ENCODE results near the gene SLC7A6OS. TPM values are rescaled to one million over a fixed set of nuclear protein-coding genes. Genes with fewer than 3 reads are reported as not detected.
A peak's percentile ranks its signal among the peaks of the same experiment; 100 is the strongest.

The SLC7A6OS gene
- total and polyA plus RNA-seq, 4 experiments from 2014 or later, result 22.4 to 55.8 (median 38.6) TPM

DNA sequence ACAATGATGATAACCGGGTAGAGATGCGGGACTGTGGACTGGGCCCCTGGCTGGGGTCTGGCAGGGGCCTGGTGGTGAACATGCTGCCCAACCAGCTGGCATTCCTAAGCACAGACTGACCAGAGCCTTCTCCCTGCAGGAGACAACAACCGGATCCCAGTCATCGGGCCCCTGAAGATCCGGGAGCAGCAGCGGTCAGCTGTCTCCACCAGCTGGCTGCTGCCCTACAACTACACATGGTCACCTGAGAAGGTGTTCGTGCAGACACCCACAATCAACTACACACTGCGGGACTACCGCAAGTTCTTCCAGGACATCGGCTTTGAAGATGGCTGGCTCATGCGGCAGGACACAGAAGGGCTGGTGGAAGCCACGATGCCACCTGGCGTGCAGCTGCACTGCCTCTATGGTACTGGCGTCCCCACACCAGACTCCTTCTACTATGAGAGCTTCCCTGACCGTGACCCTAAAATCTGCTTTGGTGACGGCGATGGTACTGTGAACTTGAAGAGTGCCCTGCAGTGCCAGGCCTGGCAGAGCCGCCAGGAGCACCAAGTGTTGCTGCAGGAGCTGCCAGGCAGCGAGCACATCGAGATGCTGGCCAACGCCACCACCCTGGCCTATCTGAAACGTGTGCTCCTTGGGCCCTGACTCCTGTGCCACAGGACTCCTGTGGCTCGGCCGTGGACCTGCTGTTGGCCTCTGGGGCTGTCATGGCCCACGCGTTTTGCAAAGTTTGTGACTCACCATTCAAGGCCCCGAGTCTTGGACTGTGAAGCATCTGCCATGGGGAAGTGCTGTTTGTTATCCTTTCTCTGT is 51.5 kb downstream of the SLC7A6OS start:
- Mint-ChIP-seq H3K27me3 (no peaks in the 10 kb centered on the region), H3K4me3 (no peak overlapping the region), H3K27ac (peak overlapping the region in 1 of 7 donors; percentile 22), H3K9me3 (peaks cover 0 to 5% (median 0%) of the 10 kb centered on the region in 8 donors), H3K4me1 (peaks cover 11 to 28% (median 17%) of the 10 kb centered on the region in 4 donors), H3K36me3 (peaks cover 15 to 37% of the 10 kb centered on the region in 2 donors)
- Histone ChIP-seq H3K27ac (ENCODE audit: low read depth, low read length) (no peak overlapping the region), H3K27me3 (ENCODE audit: insufficient read depth, low read length) (no peaks in the 10 kb centered on the region), H3K4me3 (ENCODE audit: low read length in 2 of 2) (no peak overlapping the region), H3K36me3 (ENCODE audit: insufficient read depth, low read length) (peaks cover 19% of the 10 kb centered on the region), H3K4me1 (ENCODE audit: insufficient read depth, low read length) (peaks cover 19% of the 10 kb centered on the region), H3K9me3 (ENCODE audit: control insufficient read depth in 1 of 2, low read length in 2 of 2) (no peaks in the 10 kb centered on the region)
- intact Hi-C loops (cut with micrococcal nuclease), result no loop called here
- no peak for DNase-seq
- CTCF ChIA-PET (ENCODE audit: partially characterized antibody), result interaction anchor here (1.2 to 25.3 kb wide), 6 partner anchors 33 to 97 kb away, joined by 3 to 680 read pairs (median 13); partner anchors contain the start of genes PRMT7 and SLC7A6OS
- POLR2A ChIA-PET (ENCODE audit: partially characterized antibody), result interaction anchor here (6.2 to 44.5 kb wide), 2 partner anchors 36 to 69 kb away, joined by 70 to 1508 read pairs; partner anchors contain the start of genes PRMT7 and SLC7A6OS

DNA sequence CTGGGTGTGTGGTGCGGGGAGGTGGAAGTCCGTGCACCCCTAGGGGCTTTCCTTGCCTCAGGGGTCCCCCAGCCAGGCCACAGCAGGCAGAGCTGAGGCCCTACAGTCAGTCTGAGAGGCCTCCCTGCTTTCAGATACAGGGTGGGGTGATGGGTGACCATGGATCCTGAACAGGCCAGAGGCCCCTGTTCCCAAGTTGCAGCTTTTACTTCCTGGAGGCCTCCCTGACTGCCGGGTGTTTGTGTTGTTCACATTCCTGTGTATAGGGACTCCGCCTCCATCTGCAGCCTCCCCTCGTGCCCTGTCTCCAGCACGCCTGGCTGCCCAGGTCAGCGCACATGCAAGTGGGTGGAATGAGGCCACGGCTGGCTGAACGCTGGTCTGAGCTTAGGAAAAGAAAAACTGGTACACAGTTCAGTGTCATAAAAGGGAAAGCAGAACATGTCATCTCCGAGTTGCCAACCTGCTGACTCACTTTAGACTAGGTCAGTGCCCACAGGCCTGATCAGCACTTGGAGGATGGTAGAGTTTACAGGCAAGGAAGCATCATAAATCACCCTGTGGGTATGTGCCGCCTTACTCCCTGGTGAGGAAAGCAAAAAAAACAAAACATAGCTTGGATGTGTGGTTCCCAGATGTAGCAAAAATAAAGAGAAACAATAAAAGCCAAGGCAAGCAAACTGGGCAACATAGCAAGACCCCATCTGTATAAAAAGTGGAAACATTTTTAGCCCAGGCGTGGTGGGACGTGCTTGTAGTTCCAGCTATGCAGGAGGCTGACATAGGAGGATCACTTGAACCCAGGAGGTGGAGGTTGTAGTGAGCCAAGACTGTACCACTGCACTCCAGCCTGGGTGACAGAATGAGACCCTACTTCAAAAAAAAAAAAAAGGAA is 52.6 kb downstream of the SLC7A6OS start:
- Histone ChIP-seq H3K4me3 (ENCODE audit: low read length in 2 of 2) (no peak overlapping the region), H3K36me3 (ENCODE audit: insufficient read depth, low read length) (peaks cover 19% of the 10 kb centered on the region), H3K27ac (ENCODE audit: low read depth, low read length) (no peak overlapping the region), H3K9me3 (ENCODE audit: control insufficient read depth in 1 of 2, low read length in 2 of 2) (no peaks in the 10 kb centered on the region), H3K27me3 (ENCODE audit: insufficient read depth, low read length) (no peaks in the 10 kb centered on the region), H3K4me1 (ENCODE audit: insufficient read depth, low read length) (peaks cover 10% of the 10 kb centered on the region)
- Mint-ChIP-seq H3K27me3 (no peaks in the 10 kb centered on the region), H3K4me1 (peaks cover 8 to 19% (median 9%) of the 10 kb centered on the region in 4 donors), H3K4me3 (no peak overlapping the region), H3K9me3 (peaks cover 0 to 3% (median 0%) of the 10 kb centered on the region in 8 donors), H3K36me3 (peaks cover 15 to 36% of the 10 kb centered on the region in 2 donors), H3K27ac (peak overlapping the region in 4 of 7 donors; percentile 12 to 86 (median 49))
- DNase-seq, result no peak
- intact Hi-C loops (cut with micrococcal nuclease), result no loop called here
- ChIA-PET POLR2A (ENCODE audit: partially characterized antibody) (interaction anchor here (1.0 to 44.5 kb wide), 3 partner anchors 14 to 69 kb away, joined by 3 to 1508 read pairs (median 3); partner anchors contain the start of genes PRMT7 and SLC7A6OS), CTCF (ENCODE audit: partially characterized antibody) (interaction anchor here (0.6 to 25.3 kb wide), 6 partner anchors 8 to 138 kb away, joined by 3 to 680 read pairs (median 8); partner anchors contain the start of genes PRMT7 and SLC7A6OS)

DNA sequence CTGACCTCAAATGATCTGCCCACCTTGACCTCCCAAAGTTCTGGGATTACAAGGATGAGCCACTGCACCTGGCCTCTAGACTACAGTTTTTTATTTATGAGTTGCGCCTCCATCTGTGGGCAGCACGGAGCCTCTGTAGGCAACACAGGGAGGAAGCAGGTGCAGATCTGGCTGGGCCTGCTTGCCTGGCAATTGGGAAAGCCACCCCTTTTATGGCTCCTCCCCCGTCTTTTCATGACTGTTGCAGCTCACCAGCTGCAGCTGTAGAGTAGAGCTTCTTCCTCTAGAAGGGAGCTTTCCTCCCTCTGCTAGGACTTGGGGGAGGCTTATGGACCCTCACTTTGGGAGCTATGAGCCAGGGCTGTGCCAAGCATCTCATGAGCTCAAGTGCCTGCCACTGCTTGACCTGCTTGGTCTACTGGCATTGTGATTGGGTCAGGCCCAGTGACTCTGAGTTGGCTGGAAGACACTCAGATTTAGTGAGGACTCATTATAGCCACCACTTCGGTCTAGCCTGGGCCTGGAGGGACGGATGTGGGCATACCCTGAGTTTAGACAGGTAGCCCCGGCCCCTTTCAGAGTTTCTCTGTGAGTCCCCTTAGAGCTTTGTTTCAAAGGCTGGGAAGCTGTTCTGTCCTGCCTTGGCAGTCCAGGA is 53.4 kb downstream of the SLC7A6OS start:
- Mint-ChIP-seq H3K4me1 (peaks cover 6 to 13% (median 7%) of the 10 kb centered on the region in 4 donors), H3K27ac (peak overlapping the region in 1 of 7 donors; percentile 61)

DNA sequence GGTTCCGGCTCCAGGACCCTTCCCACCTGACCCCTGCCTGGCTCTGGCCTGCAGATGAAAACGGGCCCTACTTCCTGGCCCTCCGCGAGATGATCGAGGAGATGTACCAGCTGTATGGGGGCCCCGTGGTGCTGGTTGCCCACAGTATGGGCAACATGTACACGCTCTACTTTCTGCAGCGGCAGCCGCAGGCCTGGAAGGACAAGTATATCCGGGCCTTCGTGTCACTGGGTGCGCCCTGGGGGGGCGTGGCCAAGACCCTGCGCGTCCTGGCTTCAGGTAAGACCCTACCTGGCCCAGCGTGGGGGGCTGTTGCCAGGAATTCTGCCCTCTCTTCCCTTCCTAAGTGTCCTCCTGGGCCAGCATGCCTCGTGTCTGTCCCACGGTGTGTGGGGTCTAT is 55.0 kb downstream of the SLC7A6OS start:
- Histone ChIP-seq H3K36me3 (ENCODE audit: insufficient read depth, low read length) (peaks cover 26% of the 10 kb centered on the region), H3K27me3 (ENCODE audit: insufficient read depth, low read length) (no peaks in the 10 kb centered on the region), H3K9me3 (ENCODE audit: control insufficient read depth in 1 of 2, low read length in 2 of 2) (no peaks in the 10 kb centered on the region), H3K4me3 (ENCODE audit: low read length in 2 of 2) (no peak overlapping the region), H3K27ac (ENCODE audit: low read depth, low read length) (no peak overlapping the region), H3K4me1 (ENCODE audit: insufficient read depth, low read length) (no peaks in the 10 kb centered on the region)
- intact Hi-C loops (cut with micrococcal nuclease), result no loop called here
- H3K4me1 Mint-ChIP-seq, result peaks cover 0 to 4% (median 1%) of the 10 kb centered on the region in 4 donors
- ChIA-PET POLR2A (ENCODE audit: partially characterized antibody) (interaction anchor here (3.0 kb wide), 1 partner anchor 11 kb away, joined by 10 read pairs; the partner anchor contains the start of gene PLA2G15), CTCF (ENCODE audit: partially characterized antibody) (interaction anchor here (6.8 kb wide), 1 partner anchor 73 kb away, joined by 41 read pairs; no protein-coding TSS in a partner anchor)
- no peak for DNase-seq
- peaks cover 0 to 3% (median 0%) of the 10 kb centered on the region in 8 donors for H3K9me3 Mint-ChIP-seq
- H3K27me3 Mint-ChIP-seq, result no peaks in the 10 kb centered on the region
- H3K4me3 Mint-ChIP-seq, result no peak overlapping the region
- H3K36me3 Mint-ChIP-seq, result peaks cover 18 to 46% of the 10 kb centered on the region in 2 donors
- no peak overlapping the region for H3K27ac Mint-ChIP-seq

More for the DNA sequence above, 53.4 kb downstream of the SLC7A6OS start:
- intact Hi-C loops (cut with micrococcal nuclease), result no loop called here
- no peak overlapping the region for H3K4me3 Mint-ChIP-seq
- no peaks in the 10 kb centered on the region for H3K27me3 Mint-ChIP-seq
- peaks cover 19% of the 10 kb centered on the region for H3K36me3 ChIP-seq (ENCODE audit: insufficient read depth, low read length)
- no peaks in the 10 kb centered on the region for H3K27me3 ChIP-seq (ENCODE audit: insufficient read depth, low read length)
- H3K9me3 ChIP-seq (ENCODE audit: control insufficient read depth in 1 of 2, low read length in 2 of 2), result no peaks in the 10 kb centered on the region
- H3K4me3 ChIP-seq (ENCODE audit: low read length in 2 of 2), result no peak overlapping the region
- H3K4me1 ChIP-seq (ENCODE audit: insufficient read depth, low read length), result peaks cover 8% of the 10 kb centered on the region
- ChIA-PET POLR2A (ENCODE audit: partially characterized antibody) (interaction anchor here (1.0 to 44.5 kb wide), 3 partner anchors 15 to 70 kb away, joined by 3 to 1508 read pairs (median 3); partner anchors contain the start of genes PRMT7 and SLC7A6OS), CTCF (ENCODE audit: partially characterized antibody) (interaction anchor here (1.1 to 25.3 kb wide), 4 partner anchors 9 to 99 kb away, joined by 3 to 680 read pairs (median 289); no protein-coding TSS in a partner anchor)
- no peak for DNase-seq
- peaks cover 0 to 3% (median 0%) of the 10 kb centered on the region in 8 donors for H3K9me3 Mint-ChIP-seq
- no peak overlapping the region for H3K27ac ChIP-seq (ENCODE audit: low read depth, low read length)
- peaks cover 15 to 36% of the 10 kb centered on the region in 2 donors for H3K36me3 Mint-ChIP-seq

DNA sequence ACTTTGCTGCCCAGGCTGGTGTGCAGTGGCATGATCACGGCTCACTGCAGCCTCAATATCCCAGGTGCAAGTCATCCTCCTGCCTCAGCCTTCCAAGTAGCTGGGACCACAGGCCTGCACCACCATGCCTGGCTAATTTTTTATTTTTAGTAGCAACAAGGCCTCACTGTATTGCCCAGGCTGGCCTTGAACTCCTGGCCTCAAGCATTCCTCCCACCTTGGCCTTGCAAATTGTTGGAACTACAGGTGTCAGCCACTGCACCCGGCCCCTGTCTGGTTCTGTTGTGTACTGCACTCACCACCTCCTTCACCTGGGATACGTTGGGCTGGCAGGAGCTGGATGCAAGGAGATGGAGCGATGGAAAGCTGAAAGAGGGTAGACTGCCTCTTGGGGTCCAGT is 57.0 kb downstream of the SLC7A6OS start:
- Mint-ChIP-seq H3K27me3 (no peaks in the 10 kb centered on the region), H3K9me3 (peaks cover 0 to 2% (median 0%) of the 10 kb centered on the region in 8 donors), H3K27ac (no peak overlapping the region), H3K36me3 (peaks cover 24 to 44% of the 10 kb centered on the region in 2 donors), H3K4me3 (no peak overlapping the region), H3K4me1 (peaks cover 0 to 4% (median 1%) of the 10 kb centered on the region in 4 donors)
- H3K27ac ChIP-seq (ENCODE audit: low read depth, low read length), result no peak overlapping the region
- H3K4me3 ChIP-seq (ENCODE audit: low read length in 2 of 2), result no peak overlapping the region
- H3K36me3 ChIP-seq (ENCODE audit: insufficient read depth, low read length), result peaks cover 18% of the 10 kb centered on the region
- POLR2A ChIA-PET (ENCODE audit: partially characterized antibody), result interaction anchor here (1.6 to 3.0 kb wide), 2 partner anchors 9 to 11 kb away, joined by 5 to 10 read pairs; partner anchors contain the start of genes PLA2G15 and SLC7A6
- CTCF ChIA-PET (ENCODE audit: partially characterized antibody), result interaction anchor here (6.8 kb wide), 1 partner anchor 75 kb away, joined by 41 read pairs; no protein-coding TSS in a partner anchor
- peak in 1 of 5 donors; percentile 19 for DNase-seq
- no peaks in the 10 kb centered on the region for H3K4me1 ChIP-seq (ENCODE audit: insufficient read depth, low read length)
- H3K27me3 ChIP-seq (ENCODE audit: insufficient read depth, low read length), result no peaks in the 10 kb centered on the region
- intact Hi-C loops (cut with micrococcal nuclease), result no loop called here
- no peaks in the 10 kb centered on the region for H3K9me3 ChIP-seq (ENCODE audit: control insufficient read depth in 1 of 2, low read length in 2 of 2)

DNA sequence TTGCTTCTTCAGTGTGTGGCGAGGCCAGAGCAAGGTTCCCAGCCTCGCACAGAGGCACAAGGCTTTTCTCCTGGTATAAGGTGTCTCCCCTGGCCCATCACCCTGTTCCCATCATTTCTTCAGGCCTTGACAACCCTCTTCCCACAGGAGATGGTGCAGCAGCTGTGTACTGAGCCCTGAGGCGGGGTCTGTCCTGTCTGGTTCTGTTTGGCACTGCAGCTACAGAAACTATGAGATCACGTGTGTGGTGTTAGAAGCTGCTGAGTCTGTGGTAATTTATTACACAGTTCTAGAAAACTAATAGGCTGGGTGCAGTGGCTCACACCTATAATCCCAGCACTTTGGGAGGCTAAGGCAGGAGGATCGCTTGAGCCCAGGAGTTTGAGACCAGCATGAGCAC is 58.4 kb downstream of the SLC7A6OS start:
- no peaks in the 10 kb centered on the region for H3K27me3 Mint-ChIP-seq
- POLR2A ChIA-PET (ENCODE audit: partially characterized antibody), result no interaction called here
- no peak overlapping the region for H3K4me3 ChIP-seq (ENCODE audit: low read length in 2 of 2)
- peaks cover 0 to 5% (median 3%) of the 10 kb centered on the region in 4 donors for H3K4me1 Mint-ChIP-seq
- intact Hi-C loops (cut with micrococcal nuclease), result no loop called here
- peaks cover 17% of the 10 kb centered on the region for H3K36me3 ChIP-seq (ENCODE audit: insufficient read depth, low read length)
- H3K27ac Mint-ChIP-seq, result no peak overlapping the region
- CTCF ChIA-PET (ENCODE audit: partially characterized antibody), result interaction anchor here (1.8 to 6.8 kb wide), 4 partner anchors 9 to 76 kb away, joined by 4 to 41 read pairs (median 14); partner anchors contain the start of genes PRMT7, SLC7A6 and SLC7A6OS
- peaks cover 21 to 38% of the 10 kb centered on the region in 2 donors for H3K36me3 Mint-ChIP-seq
- H3K27ac ChIP-seq (ENCODE audit: low read depth, low read length), result no peak overlapping the region
- H3K9me3 ChIP-seq (ENCODE audit: control insufficient read depth in 1 of 2, low read length in 2 of 2), result no peaks in the 10 kb centered on the region
- no peaks in the 10 kb centered on the region for H3K9me3 Mint-ChIP-seq
- no peaks in the 10 kb centered on the region for H3K27me3 ChIP-seq (ENCODE audit: insufficient read depth, low read length)
- peak in 1 of 5 donors; percentile 11 for DNase-seq
- H3K4me3 Mint-ChIP-seq, result no peak overlapping the region
- no peaks in the 10 kb centered on the region for H3K4me1 ChIP-seq (ENCODE audit: insufficient read depth, low read length)

All from CD4-positive, alpha-beta memory T cell (primary cell).